Ureter (tissue), 1 donor: ENCODE results near the gene DNAAF5. TPM values are rescaled to one million over a fixed set of nuclear protein-coding genes. Genes with fewer than 3 reads are reported as not detected.

Experiments
- DNase-seq: peaks from one replicate; pipeline ENCODE4 v3.0.0-alpha.2; 2020; ENCODE audit warnings: low spot score
- total RNA-seq: library from RNA; stranded (reverse); gene quantifications from one replicate; pipeline ENCODE4 v1.2.4, GENCODE V29; 2023
- donor health status: DM: yes; HTN: yes; CAD: no.

The DNAAF5 gene
- total RNA-seq, 1 donor from 2014 or later = 35.1 TPM

DNA sequence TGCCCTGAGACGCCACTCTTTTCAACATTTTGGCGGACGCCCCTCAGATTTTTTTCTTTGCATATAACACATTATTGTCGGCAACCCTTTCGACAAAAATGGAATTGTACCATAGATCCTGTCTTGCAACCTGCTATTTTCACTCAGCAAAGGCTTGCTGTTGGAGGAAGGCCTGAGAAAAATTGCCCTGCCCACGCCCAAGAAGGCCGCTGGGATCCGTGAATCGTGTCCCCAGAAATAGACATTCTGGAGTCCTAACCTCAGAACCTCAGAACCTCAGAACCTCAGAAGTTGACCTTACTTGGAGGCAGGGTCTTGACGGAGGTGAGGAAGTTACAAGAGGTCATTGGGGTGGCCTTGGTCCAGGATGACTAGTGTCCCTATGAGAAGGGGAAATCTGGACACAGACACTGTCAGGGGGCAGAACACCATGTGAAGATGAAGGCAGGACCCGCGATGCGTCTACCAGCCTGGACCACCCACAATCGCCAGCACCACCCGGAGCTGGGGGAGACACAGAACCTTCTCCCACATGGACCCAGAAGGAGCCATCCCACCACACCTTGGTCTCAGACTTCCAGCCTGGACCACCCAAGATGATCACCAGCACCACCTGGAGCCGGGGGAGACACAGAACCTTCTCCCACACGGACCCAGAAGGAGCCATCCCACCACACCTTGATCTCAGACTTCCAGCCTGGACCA is 19.1 kb upstream of the DNAAF5 start:
- no peak for DNase-seq

DNA sequence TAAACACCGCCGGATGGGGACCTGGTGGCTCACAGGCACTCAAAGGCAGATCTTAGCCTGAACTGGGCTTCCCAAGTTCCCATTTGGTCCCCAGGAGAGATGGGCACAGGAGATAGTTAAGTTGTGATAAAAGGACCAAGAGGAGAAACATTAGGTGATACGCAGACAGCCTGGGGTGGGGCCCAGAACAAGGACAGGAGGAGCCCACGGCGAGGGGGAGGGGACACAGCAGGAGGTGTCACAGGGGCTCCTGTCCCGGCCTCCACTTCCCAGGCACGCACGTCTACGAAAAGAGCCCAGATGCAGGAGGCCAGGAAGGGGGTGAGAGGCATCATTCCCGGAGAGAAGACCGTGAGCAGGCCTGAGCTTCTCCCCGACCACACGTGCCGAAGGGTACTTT is 16.3 kb upstream of the DNAAF5 start:
- peak; percentile 12 for DNase-seq

DNA sequence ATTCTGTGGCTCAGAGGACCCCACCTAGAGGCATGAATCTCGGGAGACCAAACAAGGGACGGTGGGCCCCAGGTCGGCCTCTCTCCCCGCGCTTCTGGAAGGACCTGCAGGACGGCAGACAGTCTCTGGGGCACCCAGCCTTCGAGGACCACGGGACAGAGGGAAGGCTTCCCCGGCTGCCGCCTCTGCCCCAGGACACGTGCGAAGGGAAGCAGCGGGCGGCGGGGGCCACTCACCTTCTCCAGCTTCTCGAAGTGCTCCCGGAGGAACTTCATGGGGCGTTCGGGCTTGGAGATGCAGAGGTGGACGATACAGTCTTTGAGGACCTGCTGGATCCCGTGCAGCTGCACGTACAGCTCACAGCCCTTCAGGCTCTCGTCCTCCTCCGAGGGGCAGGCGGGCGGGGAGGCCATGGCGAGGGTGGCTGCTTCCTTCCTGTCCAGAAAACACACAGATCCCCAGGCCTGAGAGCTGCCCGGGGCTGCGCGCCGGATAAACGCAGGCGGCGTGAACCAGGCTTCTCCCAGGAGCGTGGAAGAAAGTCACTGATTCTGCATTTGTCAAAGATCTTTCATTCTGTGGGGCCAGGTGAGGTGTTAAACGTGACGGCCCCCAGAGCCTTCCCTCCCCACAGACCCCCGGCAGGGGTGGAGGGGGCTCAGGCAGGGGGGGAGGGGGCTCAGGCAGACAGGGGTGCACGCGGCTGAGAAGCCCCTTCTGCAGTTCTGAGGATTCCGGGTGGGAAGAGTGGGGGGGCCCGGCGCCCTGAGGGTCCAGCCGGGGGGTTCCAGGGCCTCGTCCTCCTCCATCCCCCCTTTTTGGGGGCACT is 15.2 kb upstream of the DNAAF5 start:
- DNase-seq = no peak

DNA sequence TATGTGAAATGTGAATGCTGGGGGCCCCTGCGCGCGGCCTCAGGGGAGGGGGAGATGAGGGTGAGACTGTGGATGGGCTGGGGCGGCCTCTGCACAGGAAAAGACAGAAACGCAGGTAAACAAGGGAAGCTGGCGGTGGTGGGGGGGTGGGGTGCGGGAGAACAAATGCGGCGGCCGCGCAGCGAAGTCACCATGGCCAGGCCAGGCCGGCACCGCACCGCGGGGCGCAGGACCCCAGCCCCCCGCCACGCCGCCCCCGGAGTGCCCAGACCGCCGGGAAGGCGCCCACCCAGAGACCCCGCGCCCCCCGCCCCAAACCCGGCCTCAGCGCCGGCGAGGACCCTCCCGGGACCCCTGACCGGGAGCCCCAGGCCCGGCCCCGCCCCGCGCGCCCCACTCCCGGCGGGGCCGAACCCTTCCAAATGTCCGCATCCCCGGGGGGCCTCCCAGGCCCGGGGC is 14.5 kb upstream of the DNAAF5 start:
- no peak for DNase-seq

DNA sequence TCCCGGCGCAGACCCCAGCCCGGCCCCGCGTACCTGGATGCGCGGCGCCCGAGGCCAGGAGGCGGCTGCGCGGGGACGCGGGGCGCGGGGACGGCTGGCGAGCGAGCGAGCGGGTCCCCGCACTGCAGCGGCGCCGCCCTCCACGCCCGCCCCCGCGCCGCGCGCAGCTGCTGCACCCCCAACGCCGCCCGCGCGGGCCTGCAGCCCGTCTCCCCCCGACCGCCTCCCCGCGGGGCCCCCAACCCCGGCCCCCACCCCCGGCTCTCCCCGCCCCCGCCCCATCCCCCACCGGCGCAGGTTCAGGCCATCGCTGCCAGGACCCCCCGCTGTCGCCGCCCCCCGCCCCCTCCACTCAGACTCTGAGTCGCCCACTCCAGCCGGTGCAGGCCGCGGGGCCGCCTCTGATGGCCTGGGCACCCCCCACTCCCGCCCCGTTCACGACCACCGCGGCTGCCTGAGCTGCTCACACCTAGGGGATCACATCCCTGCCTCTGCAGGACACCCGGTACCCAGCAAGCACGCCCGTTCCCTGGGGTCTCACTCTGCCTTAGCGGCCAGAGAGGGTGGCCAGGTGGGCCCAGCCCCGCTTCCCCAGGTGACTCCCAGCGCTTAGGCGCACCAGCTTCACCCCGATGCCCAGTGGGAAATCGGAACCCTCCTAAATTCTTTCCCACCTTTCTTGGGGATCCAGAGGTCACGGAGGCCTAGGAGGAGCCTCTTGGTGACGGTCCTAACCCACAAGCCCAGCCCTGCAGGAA is 13.9 kb upstream of the DNAAF5 start:
- no peak for DNase-seq

DNA sequence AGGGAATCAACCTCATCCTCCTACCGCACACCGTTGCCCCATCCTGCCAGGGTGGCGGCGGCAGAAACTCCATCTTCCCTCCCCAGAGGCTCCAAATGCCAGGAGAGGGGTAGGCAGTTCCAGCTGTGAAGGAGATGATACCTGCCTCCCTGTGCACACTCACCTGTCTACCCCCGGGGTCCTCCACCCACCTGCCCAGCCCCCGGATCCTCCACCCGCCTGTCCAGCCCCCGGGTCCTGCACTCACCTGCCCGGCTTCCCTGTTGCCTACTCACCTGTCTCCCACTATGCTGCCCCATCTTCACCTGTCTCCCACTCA is 13.4 kb upstream of the DNAAF5 start:
- peak; percentile 33 for DNase-seq

DNA sequence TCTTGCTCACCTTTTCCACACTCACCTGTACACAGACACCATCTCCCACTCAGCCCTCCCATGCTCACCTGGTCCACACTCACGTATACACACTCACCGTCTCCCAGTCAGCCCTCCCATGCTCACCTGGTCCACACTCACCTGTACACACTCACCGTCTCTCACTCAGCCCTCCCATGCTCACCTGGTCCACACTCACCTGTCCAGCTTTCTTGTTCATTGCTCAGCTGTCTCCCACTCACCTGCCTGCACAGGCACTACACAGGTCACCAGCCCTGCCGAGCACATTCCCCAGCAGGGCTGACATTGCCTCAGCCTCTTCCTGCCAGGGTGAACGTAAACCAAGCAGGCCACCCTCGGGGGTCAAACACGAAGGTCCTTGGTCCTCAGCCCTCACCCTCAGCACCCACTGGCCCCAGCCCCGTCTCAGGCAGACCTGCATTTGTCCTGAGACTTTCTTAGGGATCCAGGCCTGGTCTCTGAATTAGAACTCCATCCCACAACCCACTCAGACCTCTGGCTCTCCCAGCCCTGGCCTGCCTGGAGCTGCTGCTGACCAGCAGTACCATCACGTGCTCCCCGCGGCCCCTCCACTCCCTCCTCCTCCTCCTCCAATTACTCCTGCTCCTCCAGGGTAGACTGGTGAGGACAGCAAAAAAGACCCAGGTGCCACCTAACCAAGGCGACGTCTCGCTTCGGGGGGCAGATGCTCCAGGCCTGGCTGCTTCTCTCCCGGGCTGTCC is 12.8 kb upstream of the DNAAF5 start:
- peak; percentile 40 for DNase-seq

DNA sequence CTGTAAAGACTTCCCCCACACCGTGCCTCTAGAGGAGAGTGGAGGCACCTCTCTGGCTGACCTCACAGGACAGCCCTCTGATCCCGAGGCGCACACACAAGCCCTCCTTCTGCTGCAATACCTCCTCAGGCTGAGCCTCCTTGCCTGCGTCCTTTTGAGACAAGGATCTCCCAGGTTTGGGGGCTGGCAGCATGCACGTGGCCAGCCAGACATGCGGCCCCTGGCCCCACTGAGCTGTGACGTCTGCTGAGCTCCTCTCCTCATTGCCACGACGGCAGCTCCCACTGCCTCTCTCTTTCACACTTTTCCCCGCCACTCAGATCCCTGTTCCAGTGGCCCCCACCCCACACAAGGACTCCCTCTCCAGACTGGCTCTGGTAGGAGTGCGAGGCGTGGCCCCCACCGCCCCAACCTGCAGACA is 12.2 kb upstream of the DNAAF5 start:
- DNase-seq = peak; percentile 32

DNA sequence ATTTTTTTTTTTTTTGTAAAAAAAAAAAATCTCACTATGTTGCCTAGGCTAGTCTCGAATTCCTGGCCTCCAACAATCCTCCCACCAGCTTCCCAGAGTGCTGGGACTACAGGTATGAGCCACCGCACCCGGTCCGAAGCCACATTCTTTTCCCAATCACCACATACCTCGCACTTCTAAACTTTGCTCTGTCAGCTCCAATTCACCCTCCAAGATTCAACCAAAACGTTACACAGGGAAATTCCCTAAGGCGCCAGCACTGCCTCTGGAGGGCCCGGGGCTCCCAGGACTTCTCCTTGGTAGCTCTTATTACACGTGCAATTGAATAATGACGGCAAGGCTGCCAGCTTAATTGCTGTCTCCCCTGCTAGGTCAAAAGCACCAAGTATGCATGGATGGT is 10.3 kb upstream of the DNAAF5 start:
- no peak for DNase-seq

DNA sequence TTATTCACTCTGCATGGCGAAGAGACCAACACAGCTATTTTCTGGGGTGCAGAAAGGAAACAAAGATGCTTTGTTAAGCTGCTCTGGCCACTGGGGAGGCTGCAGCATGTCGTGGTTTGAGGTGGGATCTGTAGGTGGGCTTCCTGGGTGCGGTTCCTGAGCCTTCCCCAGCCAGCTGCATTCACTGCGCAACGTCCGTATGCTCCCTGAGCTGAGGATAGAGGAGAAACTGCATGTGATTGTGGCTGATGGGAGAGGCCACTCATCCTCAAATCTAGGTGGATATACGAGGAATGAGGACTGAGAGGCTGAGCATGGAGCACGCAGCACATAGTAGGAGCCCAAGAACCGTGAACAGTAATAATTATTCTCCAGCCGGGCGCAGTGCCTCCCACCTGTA is 9.9 kb upstream of the DNAAF5 start:
- no peak for DNase-seq

DNA sequence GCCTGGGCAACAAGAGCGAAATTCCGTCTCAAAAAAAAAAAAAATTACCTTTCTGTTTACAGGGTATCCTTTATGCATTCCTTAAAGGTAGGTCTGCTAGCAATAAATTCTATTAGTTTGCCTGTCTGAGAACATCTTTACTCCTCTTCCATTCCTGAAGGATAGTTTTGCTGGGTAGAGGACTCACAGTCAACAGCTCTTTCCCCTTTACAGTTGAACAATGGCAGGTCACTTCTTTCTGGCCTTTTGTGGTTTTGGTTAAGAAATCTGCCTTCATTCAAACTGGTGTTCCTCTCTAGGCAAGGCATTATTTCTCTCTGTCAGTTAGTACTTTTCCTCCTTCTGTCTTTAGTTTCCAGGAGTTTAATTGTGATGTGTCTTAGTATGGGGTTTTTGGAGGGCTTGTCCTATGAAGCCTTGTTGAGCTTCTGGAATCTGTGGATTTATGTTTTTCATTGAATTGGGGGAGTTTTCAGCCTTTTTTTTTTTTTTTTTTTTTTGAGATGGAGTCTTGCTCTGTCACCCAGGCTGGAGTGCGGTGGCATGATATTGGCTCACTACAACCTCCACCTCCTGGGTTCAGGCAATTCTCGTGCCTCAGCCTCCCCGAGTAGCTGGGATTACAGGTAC is 4.8 kb upstream of the DNAAF5 start:
- DNase-seq = no peak

DNA sequence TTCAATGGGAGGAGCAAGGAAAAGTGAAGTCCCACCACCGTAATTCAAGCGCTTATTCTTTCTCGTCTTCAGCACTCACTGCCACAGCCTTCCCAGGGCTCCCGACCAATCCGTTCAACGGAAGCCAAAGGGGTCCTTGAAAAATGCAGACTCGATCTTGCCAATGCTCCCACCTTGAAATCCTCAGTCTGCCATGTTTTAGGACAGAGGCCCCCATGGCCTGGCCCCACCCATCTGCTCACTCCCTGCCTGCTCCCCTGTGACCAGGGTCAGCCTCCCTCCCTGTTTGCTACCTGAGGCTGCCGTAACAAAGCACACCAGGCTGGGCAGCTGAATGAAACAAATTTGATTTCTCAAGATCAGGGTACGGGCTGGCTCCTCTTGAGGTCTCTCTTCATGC is 3.0 kb upstream of the DNAAF5 start:
- peak; percentile 38 for DNase-seq

DNA sequence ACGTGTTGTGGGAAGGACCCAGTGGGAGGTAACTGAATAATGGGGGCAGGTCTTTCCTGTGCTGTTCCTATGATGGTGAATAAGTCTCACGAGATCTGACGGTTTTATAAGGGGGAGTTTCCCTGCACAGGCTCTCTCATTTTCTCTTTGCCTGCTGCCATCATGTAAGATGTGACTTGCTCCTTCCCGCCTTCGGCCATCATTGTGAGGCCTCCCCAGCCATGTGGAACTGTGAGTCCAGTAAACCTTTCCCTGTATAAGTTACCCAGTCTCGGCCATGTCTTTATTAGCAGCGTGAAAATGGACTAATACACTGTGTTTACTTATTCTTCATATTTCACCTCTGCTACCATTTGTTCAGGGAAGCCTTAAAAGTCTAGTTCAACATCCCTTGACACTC is 2.2 kb upstream of the DNAAF5 start:
- no peak for DNase-seq

DNA sequence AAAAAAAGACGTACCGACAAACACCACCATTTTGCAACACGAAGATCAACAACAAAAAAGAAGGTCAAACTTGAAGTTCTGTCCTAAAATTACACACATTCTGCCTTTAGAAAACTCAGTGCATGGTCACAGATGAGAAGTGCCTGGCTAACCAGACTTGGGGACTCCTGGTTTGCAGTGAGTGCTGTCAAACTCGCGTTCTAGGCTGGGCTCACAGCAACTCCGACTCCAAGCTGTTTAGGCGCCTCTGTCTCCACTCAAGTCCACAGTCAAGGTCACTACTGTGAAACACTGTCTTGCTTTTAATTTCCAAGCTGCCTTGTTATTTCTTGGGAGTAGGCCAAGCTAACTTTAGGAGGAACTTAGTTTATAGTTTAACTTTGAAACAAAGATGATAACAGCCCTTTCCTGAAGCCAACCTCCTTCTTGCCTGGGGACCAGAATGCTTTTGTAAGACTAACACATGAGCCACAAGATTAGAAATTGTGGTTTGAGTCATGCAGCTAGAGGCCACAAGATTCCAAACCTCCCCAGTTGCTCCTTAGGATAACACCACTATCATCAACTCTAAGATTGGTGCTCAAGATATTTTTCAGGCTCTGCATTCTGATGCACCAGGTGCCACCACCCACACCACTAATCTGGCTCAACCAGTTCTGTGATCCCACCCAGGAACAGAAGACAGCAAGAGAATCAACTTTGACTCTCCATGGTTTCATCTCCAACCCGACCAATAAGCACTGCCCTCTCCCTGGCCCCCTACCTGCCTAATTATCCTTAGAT is 1.1 kb upstream of the DNAAF5 start:
- peak; percentile 32 for DNase-seq

DNA sequence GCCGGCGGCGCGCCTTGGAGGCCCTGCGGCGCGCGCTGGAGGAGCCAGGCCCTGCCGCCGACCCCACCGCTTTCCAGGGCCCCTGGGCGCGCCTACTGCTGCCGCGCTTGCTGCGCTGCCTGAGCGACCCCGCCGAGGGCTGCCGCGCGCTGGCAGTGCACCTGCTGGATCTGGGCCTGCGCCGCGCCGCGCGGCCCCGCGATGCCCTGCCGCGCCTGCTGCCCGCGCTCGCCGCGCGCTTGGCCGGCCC is 280 bp downstream of the DNAAF5 start:
- DNase-seq = no peak

DNA sequence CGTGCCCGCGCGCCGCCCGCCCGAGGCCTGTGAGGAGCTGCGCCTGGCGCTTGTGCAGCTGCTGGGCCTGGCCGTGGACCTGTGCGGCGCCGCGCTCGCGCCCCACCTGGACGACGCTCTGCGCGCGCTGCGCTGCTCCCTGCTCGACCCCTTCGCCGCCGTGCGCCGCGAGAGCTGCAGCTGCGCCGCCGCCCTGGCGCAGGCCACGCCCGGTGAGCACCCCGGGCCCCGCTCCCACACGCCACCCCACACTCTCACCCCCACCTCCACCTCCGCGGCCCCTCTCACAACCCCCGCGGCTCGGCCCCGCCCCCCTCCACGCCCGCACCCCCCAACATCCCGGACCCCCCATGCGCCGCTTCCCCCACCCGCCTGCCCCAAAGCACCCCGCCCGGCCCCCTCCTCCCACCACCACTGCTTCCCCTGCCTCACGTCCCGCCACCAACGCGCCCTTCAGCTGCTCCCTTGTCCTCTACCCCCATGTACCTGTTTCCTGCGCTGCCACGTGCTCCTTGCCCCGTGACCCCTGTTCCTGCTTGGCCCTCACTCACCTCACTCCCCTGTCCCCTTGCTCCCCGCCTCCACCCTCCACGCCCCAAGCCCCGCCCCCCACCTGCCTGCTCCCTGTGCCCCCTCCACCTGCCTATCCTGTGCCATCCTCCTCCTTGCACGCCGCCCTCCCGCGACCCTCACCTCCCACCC is 756 bp downstream of the DNAAF5 start, which contains the start of gene PRKAR1B:
Gene PRKAR1B, minus strand, starts transcription at position 178 of the 702 bp plus-strand sequence. CDS start 15,776 bp downstream, outside the sequence.
- no peak for DNase-seq

DNA sequence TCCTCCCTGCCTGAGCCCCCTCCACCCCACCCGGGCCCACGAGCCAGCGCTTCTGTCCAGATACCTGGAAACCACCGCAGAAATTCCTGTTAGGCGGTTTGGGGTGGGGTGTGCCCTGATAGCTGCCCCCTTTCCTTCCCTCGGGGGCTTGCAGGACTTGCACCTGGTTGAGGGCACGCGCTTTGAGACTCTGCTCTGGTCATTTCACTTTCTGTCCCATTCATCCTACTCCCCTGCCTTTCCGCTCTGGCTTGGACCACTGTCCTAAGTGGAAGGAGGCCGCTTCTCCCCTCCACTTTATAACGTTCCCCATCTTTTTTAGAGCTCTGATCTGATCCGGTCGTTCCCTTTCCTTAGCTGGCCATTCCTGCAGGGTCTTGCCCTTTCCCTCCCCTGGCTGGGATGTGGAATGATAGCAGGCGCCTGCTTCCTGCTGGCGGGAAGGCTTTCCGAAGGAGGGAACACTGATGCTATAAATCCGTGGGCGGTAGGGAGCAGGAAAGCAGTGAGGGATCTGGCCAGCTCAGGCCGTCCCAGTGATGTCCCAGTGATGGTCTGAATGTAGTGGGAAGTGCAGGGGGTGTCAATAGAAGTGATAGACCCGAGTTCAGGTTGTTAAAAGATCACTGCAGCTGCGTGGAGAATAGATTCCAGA is 1.4 kb downstream of the DNAAF5 start:
- DNase-seq = no peak

DNA sequence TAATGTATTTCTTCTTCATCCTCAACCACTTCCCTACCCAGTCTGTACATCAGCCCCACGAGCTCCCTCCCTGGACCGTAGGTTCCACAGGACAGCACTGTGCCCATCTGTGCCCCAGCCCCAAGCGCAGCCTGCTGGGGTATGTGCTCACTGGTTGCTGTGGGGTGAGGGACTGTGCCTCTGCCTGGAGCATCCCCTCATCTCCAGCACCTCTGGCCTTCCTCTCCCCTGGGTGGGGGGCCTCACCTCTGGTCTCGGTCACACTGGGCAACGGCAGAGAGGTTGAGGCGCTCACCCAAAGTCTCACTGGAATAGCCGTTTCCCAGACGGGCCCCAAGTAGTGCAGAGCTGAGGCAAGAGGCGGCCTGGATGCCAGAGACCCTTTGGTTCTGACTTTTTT is 2.1 kb downstream of the DNAAF5 start:
- DNase-seq = no peak

DNA sequence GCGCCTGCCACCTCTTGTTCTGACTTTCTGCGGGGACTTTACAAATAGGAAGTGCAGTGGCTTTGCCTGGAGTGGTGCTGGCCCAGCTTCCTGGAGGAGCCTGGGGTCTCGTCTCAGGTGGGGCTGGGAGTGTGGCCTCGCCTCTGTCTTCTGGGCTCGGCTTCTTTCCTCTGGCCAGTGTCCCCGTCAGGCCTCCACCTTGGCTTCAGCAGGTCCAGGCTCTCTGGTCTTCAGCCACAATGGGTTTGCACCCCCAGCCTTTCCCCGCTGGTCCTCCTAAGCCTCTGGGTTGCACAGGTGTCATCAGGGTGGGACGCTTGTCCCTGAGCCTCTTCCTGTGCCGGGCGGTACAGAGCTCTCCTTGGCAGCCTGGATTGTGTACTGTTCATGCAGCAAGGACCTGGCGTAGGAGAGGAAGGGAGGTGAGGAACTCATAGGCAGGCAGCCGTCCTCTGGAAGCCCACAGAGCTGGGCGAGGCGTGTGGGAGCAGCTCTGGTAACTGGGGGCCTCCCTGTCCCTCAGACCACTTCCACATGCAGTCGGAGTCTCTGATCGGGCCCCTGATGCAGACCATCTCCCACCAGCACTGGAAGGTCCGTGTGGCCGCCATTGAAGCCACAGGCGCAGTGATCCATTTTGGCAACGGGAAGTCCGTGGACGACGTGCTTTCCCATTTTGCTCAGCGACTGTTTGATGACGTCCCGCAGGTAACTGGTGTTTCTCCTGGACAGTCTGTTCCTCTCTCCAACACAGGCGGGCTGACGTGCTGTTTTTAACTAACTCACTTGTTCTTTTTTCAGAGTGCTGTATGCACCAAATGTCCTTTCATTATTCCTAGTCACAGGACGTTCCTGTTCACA is 2.9 kb downstream of the DNAAF5 start:
- no peak for DNase-seq
